Tibial nerve (tissue), 4 donors: ENCODE measurements around the gene MDGA2. TPM values are rescaled to one million over a fixed set of nuclear protein-coding genes. Genes with fewer than 3 reads are reported as not detected.

Source experiments
- DNase-seq, 2 donors: peaks; one replicate each; pipeline ENCODE4 v3.0.0-alpha.2; 2019; ENCODE audit warnings: low spot score in 2 of 2
- H3K27ac ChIP-seq, 4 donors: fragments of 200-600 bp; sonication (generic) in 3 of 4; one replicate each; pipeline ENCODE4 v1.5.1; 2017 to 2019; ENCODE audit warnings: mild to moderate bottlenecking in 1 of 4
- H3K27me3 ChIP-seq, 2 donors: fragments of 200-600 bp; sonication (generic) in 1 of 2; one replicate each; pipeline versions ENCODE4 v1.5.1 to v1.6.0; 2017 to 2019
- H3K36me3 ChIP-seq, 3 donors: fragments of 200-600 bp; sonication (generic); one replicate each; pipeline ENCODE4 v1.5.1; 2018 to 2019
- H3K4me1 ChIP-seq, 4 donors: fragments of 200-600 bp; sonication (generic) in 3 of 4; one replicate each; pipeline ENCODE4 v1.5.1; 2017 to 2019
- H3K4me3 ChIP-seq, 4 donors: fragments of 200-600 bp; sonication (generic) in 3 of 4; one replicate each; pipeline ENCODE4 v1.5.1; 2017 to 2019; ENCODE audit warnings: mild to moderate bottlenecking in 1 of 4, moderate library complexity in 1 of 4
- H3K9me3 ChIP-seq, 4 donors: fragments of 200-600 bp; sonication (generic) in 3 of 4; one replicate each; pipeline ENCODE4 v1.5.1; 2017 to 2019
- CTCF ChIP-seq, 5 experiments: fragments of 200-600 bp in 3 of 5; fragments of 450-650 bp in 2 of 5; sonication (generic) in 3 of 5; IDR thresholded peaks; one replicate each; pipeline ENCODE4 v1.5.1; 2016 to 2019; ENCODE audit warnings: antibody characterized with exemption in 5 of 5, mild to moderate bottlenecking in 3 of 5, moderate library complexity in 2 of 5
- EP300 ChIP-seq, 2 donors: sonication (generic); formaldehyde crosslinking; IDR thresholded peaks; one replicate each; pipeline ENCODE4 v1.6.1; 2017; ENCODE audit warnings: antibody characterized with exemption in 2 of 2, mild to moderate bottlenecking in 1 of 2
- POLR2A ChIP-seq, 2 donors: fragments of 450-650 bp; IDR thresholded peaks; one replicate each; pipeline ENCODE4 v1.6.1; 2017; ENCODE audit warnings: antibody characterized with exemption in 2 of 2, mild to moderate bottlenecking in 2 of 2, moderate library complexity in 2 of 2
- WGBS, 2 donors: methylation state at CpG; one replicate each; pipeline ENCODE4 v1.1.5; 2018; 5-methylcytosine and 5-hydroxymethylcytosine counted together
- total RNA-seq, 4 donors: library from RNA; depleted of rRNA; stranded (reverse); fragments of >200 nt; gene quantifications; one replicate each; pipeline ENCODE4 v1.1.0, GENCODE V29; 2016

Gene MDGA2
- total RNA-seq, 4 donors from 2014 or later = under 0.01 TPM; not detected in 3

DNA sequence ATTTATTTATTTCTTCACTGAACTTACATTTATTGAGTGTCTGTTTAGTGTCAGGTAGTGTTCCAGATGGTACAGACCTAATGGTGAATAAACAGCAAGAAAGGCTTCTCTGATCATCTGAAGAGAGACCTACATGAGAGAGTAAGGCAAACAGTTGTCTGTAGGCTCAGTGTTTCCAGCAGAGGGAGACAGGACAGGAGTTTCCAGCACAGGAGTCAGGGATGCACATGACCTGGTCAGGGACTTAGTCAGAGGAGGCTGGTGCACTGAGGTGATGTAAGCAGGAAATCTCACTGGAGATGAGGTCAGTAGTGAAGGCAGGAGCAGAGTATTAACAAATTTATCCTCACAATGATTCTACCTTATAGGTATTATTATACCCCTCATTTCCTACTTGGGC, 233.2 kb downstream of the MDGA2 start:
- no peak overlapping the region for H3K4me3 ChIP-seq
- peaks cover 0 to 17% (median 0%) of the 10 kb centered on the region in 4 donors for H3K4me1 ChIP-seq
- H3K27me3 ChIP-seq = no peaks in the 10 kb centered on the region
- TF ChIP-seq POLR2A (IDR thresholded peaks at IDR 0.05) (no peak), CTCF (IDR thresholded peaks at IDR 0.05) (no peak), EP300 (IDR thresholded peaks at IDR 0.05) (no peak)
- H3K27ac ChIP-seq = no peak overlapping the region
- no peaks in the 10 kb centered on the region for H3K36me3 ChIP-seq
- no peaks in the 10 kb centered on the region for H3K9me3 ChIP-seq
- DNase-seq = no peak

GRCh38 chr14:47439953-47440352, 235.5 kb downstream of the MDGA2 start:
- 68 to 73% methylated on average over 2 of the region's 2 CpGs for WGBS, 2 donors
- Histone ChIP-seq H3K36me3 (no peaks in the 10 kb centered on the region), H3K9me3 (no peaks in the 10 kb centered on the region), H3K27ac (no peak overlapping the region), H3K27me3 (no peaks in the 10 kb centered on the region), H3K4me3 (no peak overlapping the region), H3K4me1 (peaks cover 0 to 18% (median 0%) of the 10 kb centered on the region in 4 donors)
- DNase-seq = no peak
- no peak for TF ChIP-seq CTCF (IDR thresholded peaks at IDR 0.05)
- no peak for TF ChIP-seq EP300 (IDR thresholded peaks at IDR 0.05)
- TF ChIP-seq POLR2A (IDR thresholded peaks at IDR 0.05) = no peak

- Histone ChIP-seq H3K4me3 (no peak overlapping the region), H3K9me3 (no peaks in the 10 kb centered on the region), H3K4me1 (peaks cover 0 to 18% (median 0%) of the 10 kb centered on the region in 4 donors), H3K27me3 (no peaks in the 10 kb centered on the region), H3K27ac (peak overlapping the region in 1 of 4 donors; percentile 1), H3K36me3 (no peaks in the 10 kb centered on the region)
- TF ChIP-seq POLR2A (IDR thresholded peaks at IDR 0.05) (no peak), EP300 (IDR thresholded peaks at IDR 0.05) (peak in 1 of 2 donors; percentile 40), CTCF (IDR thresholded peaks at IDR 0.05) (no peak)
- DNase-seq = no peak
- WGBS, 2 donors = 21 to 33% methylated on average over 1 of the region's 1 CpG
Observed at GRCh38 chr14:47438650-47439140, 236.7 kb downstream of the MDGA2 start.

DNA sequence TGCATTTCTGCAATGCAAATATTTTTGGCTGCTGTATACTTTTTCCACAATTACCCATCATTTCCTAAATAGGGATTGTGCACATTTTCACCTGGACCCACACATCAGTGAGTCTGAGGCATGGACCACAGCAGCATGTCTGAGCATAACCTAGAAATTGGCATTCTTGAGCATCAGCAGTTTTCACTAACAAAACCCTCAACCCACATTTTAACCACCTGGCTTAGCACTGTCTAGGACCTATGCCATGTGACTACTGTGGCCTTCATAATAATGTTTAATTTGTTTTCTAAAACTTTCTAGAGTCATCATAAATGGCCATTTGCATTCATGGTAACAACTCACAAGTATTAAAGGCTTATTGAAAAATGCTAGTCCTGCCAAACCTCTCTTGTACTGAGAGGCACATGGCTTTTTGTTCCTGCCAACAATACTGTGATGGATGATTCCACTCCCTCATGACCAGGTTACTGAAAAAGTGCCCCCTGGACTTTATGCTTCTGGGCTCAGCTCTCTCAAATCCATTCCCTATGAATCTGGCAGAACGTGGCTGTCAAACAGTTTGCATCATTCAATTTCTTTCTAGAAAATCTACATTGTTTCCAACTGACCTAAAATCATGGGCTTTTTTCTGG, 240.0 kb downstream of the MDGA2 start:
- H3K9me3 ChIP-seq = no peaks in the 10 kb centered on the region
- no peaks in the 10 kb centered on the region for H3K36me3 ChIP-seq
- H3K4me3 ChIP-seq = no peak overlapping the region
- TF ChIP-seq POLR2A (IDR thresholded peaks at IDR 0.05) = no peak
- TF ChIP-seq EP300 (IDR thresholded peaks at IDR 0.05) = no peak
- TF ChIP-seq CTCF (IDR thresholded peaks at IDR 0.05) = no peak
- H3K27me3 ChIP-seq = no peaks in the 10 kb centered on the region
- peaks cover 0 to 18% (median 0%) of the 10 kb centered on the region in 4 donors for H3K4me1 ChIP-seq
- no peak for DNase-seq
- no peak overlapping the region for H3K27ac ChIP-seq
- WGBS, 2 donors = 57% methylated on average over 1 of the region's 1 CpG

- TF ChIP-seq POLR2A (IDR thresholded peaks at IDR 0.05) (no peak), CTCF (IDR thresholded peaks at IDR 0.05) (no peak), EP300 (IDR thresholded peaks at IDR 0.05) (no peak)
- DNase-seq = no peak
- H3K27ac ChIP-seq = no peak overlapping the region
- H3K9me3 ChIP-seq = no peaks in the 10 kb centered on the region
- H3K36me3 ChIP-seq = no peaks in the 10 kb centered on the region
- 77 to 78% methylated on average over 2 of the region's 2 CpGs for WGBS, 2 donors
- H3K4me3 ChIP-seq = no peak overlapping the region
- no peaks in the 10 kb centered on the region for H3K27me3 ChIP-seq
- H3K4me1 ChIP-seq = no peaks in the 10 kb centered on the region
Observed at GRCh38 chr14:47427629-47428028, 247.8 kb downstream of the MDGA2 start.
